CD14-positive monocyte (primary cell): ENCODE data around the gene MRPS6. TPM values are rescaled to one million over a fixed set of nuclear protein-coding genes. Genes with fewer than 3 reads are reported as not detected.

Source experiments
- DNase-seq, 3 donors: peaks; one replicate each; pipeline ENCODE4 v3.0.0-alpha.2; 2011 to 2022
- H2AFZ ChIP-seq: 2 replicates; pipeline ENCODE4 v1.6.0; 2012; ENCODE audit warnings: mild to moderate bottlenecking, low read depth, low read length, inconsistent platforms; ENCODE audit not compliant: insufficient read depth, poor library complexity, severe bottlenecking
- H3K27ac ChIP-seq, 2 donors: 1 replicate in 1 of 2; 2 replicates in 1 of 2; pipeline ENCODE4 v1.5.1; 2012 to 2013; ENCODE audit warnings: low read length in 2 of 2, control low read depth in 1 of 2, inconsistent platforms in 1 of 2, low read depth in 1 of 2, mild to moderate bottlenecking in 1 of 2
- H3K27me3 ChIP-seq, 2 donors: one replicate each; pipeline versions ENCODE4 v1.6.0 to v1.6.1; 2011 to 2013; ENCODE audit warnings: low read length in 2 of 2; ENCODE audit not compliant: control insufficient read depth in 2 of 2, insufficient read depth in 2 of 2
- H3K36me3 ChIP-seq, 2 donors: replicated peaks in 1 of 2; 1 replicate in 1 of 2; 2 replicates in 1 of 2; pipeline versions ENCODE4 v1.5.1 to v1.6.1; 2012 to 2013; ENCODE audit warnings: low read length in 2 of 2, control low read depth in 1 of 2, inconsistent platforms in 1 of 2, mild to moderate bottlenecking in 1 of 2; ENCODE audit not compliant: insufficient read depth in 2 of 2, control insufficient read depth in 1 of 2
- H3K4me1 ChIP-seq, 2 donors: 1 replicate in 1 of 2; 2 replicates in 1 of 2; pipeline versions ENCODE4 v1.5.1 to v1.6.1; 2012 to 2013; ENCODE audit warnings: low read length in 2 of 2, control low read depth in 1 of 2, inconsistent platforms in 1 of 2, mild to moderate bottlenecking in 1 of 2, moderate library complexity in 1 of 2; ENCODE audit not compliant: insufficient read depth in 2 of 2, control insufficient read depth in 1 of 2
- H3K4me2 ChIP-seq: replicated peaks from 2 replicates; pipeline ENCODE3; 2012; ENCODE audit warnings: low read length, moderate library complexity, mild to moderate bottlenecking; ENCODE audit not compliant: poor library complexity, severe bottlenecking; ENCODE audit errors: extremely low read depth
- H3K4me3 ChIP-seq, 3 experiments: fragments of 200-600 bp in 1 of 3; sonication (generic) in 1 of 3; replicated peaks in 1 of 3; 1 replicate in 2 of 3; 2 replicates in 1 of 3; pipeline ENCODE4 v1.5.1; 2011 to 2013; ENCODE audit warnings: low read length in 3 of 3, mild to moderate bottlenecking in 3 of 3, control low read depth in 2 of 3, low read depth in 2 of 3, inconsistent platforms in 1 of 3, moderate library complexity in 1 of 3
- H3K79me2 ChIP-seq: 2 replicates; pipeline ENCODE4 v1.6.0; 2012; ENCODE audit warnings: mild to moderate bottlenecking, control low read depth, inconsistent platforms, low read length, moderate library complexity; ENCODE audit not compliant: insufficient read depth
- H3K9ac ChIP-seq: 2 replicates; pipeline ENCODE4 v1.6.0; 2017; ENCODE audit warnings: low read length, mild to moderate bottlenecking; ENCODE audit not compliant: insufficient read depth, poor library complexity, severe bottlenecking
- H3K9me3 ChIP-seq, 2 donors: replicated peaks in 1 of 2; 1 replicate in 1 of 2; 2 replicates in 1 of 2; pipeline versions ENCODE4 v1.5.1 to v1.6.1; 2012 to 2013; ENCODE audit warnings: low read length in 2 of 2, control low read depth in 1 of 2; ENCODE audit not compliant: control insufficient read depth in 1 of 2, insufficient read depth in 1 of 2
- H4K20me1 ChIP-seq: 2 replicates; pipeline ENCODE4 v1.6.0; 2012; ENCODE audit warnings: mild to moderate bottlenecking, low read length, control low read depth, moderate library complexity; ENCODE audit not compliant: insufficient read depth
- H3K27ac Mint-ChIP-seq, 7 donors: one replicate each; pipeline ENCODE4 v1.8.0; 2020; ENCODE audit warnings: mild to moderate bottlenecking in 7 of 7, mixed read lengths in 7 of 7, moderate library complexity in 6 of 7, inconsistent platforms in 2 of 7
- H3K27me3 Mint-ChIP-seq, 3 donors: one replicate each; pipeline ENCODE4 v1.8.0; 2021 to 2022; ENCODE audit warnings: low read depth in 3 of 3, mild to moderate bottlenecking in 3 of 3, mixed read lengths in 3 of 3, moderate library complexity in 3 of 3, inconsistent platforms in 1 of 3
- H3K36me3 Mint-ChIP-seq, 2 donors: one replicate each; pipeline ENCODE4 v1.8.0; 2020; ENCODE audit warnings: mixed read lengths in 2 of 2, inconsistent platforms in 1 of 2, mild to moderate bottlenecking in 1 of 2
- H3K4me1 Mint-ChIP-seq: one replicate; pipeline ENCODE4 v1.8.0; 2020; ENCODE audit warnings: mild to moderate bottlenecking, mixed read lengths
- H3K4me3 Mint-ChIP-seq, 2 donors: one replicate each; pipeline ENCODE4 v1.8.0; 2020; ENCODE audit warnings: mild to moderate bottlenecking in 2 of 2, mixed read lengths in 2 of 2, moderate library complexity in 1 of 2
- H3K9me3 Mint-ChIP-seq, 7 donors: one replicate each; pipeline ENCODE4 v1.8.0; 2020 to 2022; ENCODE audit warnings: mixed read lengths in 7 of 7, mild to moderate bottlenecking in 6 of 7, moderate library complexity in 6 of 7, inconsistent platforms in 2 of 7
- WGBS: methylation state at CpG from one replicate; pipeline ENCODE4 v1.1.5; 2013; ENCODE audit warnings: missing lambda C conversion rate; ENCODE audit not compliant: insufficient coverage; 5-methylcytosine and 5-hydroxymethylcytosine counted together
- intact Hi-C, 2 donors: fragments of 100-400 bp; cut with micrococcal nuclease; formaldehyde crosslinking; loops; one replicate each; pipeline versions ENCODE4 v1.15.0 to v1.15.1; 2023
- polyA plus RNA-seq, 3 donors: library from polyadenylated mRNA; depleted of rRNA in 1 of 3; unstranded in 2 of 3; stranded (reverse) in 1 of 3; fragments of 300-500 nt in 2 of 3; fragments of >200 nt in 1 of 3; fragmentation: Illumina TruSeq in 2 of 3; gene quantifications; 1 replicate in 2 of 3; 2 replicates in 1 of 3; pipeline ENCODE4 v1.2.3, GENCODE V29; 2012 to 2021
- TF ChIP-seq, protein P1 (sequence below): fragments of 200-600 bp; IDR thresholded peaks from one replicate; pipeline ENCODE4 v1.8.0; 2022; ENCODE audit warnings: antibody characterized with exemption, mild to moderate bottlenecking

Gene MRPS6
- polyA plus RNA-seq, 3 donors = 29.8 to 124 (median 101) TPM

- no peaks in the 10 kb centered on the region for H3K36me3 ChIP-seq
- no peaks in the 10 kb centered on the region for H4K20me1 ChIP-seq
- TF ChIP-seq, protein P1, sequence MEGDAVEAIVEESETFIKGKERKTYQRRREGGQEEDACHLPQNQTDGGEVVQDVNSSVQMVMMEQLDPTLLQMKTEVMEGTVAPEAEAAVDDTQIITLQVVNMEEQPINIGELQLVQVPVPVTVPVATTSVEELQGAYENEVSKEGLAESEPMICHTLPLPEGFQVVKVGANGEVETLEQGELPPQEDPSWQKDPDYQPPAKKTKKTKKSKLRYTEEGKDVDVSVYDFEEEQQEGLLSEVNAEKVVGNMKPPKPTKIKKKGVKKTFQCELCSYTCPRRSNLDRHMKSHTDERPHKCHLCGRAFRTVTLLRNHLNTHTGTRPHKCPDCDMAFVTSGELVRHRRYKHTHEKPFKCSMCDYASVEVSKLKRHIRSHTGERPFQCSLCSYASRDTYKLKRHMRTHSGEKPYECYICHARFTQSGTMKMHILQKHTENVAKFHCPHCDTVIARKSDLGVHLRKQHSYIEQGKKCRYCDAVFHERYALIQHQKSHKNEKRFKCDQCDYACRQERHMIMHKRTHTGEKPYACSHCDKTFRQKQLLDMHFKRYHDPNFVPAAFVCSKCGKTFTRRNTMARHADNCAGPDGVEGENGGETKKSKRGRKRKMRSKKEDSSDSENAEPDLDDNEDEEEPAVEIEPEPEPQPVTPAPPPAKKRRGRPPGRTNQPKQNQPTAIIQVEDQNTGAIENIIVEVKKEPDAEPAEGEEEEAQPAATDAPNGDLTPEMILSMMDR = no peak
- H3K9me3 Mint-ChIP-seq = peaks cover 0 to 6% (median 2%) of the 10 kb centered on the region in 7 donors
- no peak overlapping the region for H3K4me3 Mint-ChIP-seq
- no peaks in the 10 kb centered on the region for H3K4me1 ChIP-seq
- no peak overlapping the region for H3K9ac ChIP-seq
- no peak overlapping the region for H3K27ac Mint-ChIP-seq
- no peaks in the 10 kb centered on the region for H3K36me3 Mint-ChIP-seq
- H3K4me3 ChIP-seq = no peak overlapping the region
- no peak overlapping the region for H3K27ac ChIP-seq
- H3K27me3 ChIP-seq = no peaks in the 10 kb centered on the region
- H3K9me3 ChIP-seq = no peaks in the 10 kb centered on the region
- 98% methylated on average over 7 of the region's 10 CpGs for WGBS
- H3K27me3 Mint-ChIP-seq = peaks cover 0 to 4% (median 3%) of the 10 kb centered on the region in 3 donors
- DNase-seq = no peak
- H3K4me2 ChIP-seq = no peak overlapping the region
- no peaks in the 10 kb centered on the region for H3K79me2 ChIP-seq
- peaks cover 4% of the 10 kb centered on the region for H3K4me1 Mint-ChIP-seq
- intact Hi-C loops = no loop called here
- H2AFZ ChIP-seq = no peak overlapping the region
Observed at GRCh38 chr21:34180826-34181359, 107.5 kb downstream of the MRPS6 start.

- H3K79me2 ChIP-seq = no peaks in the 10 kb centered on the region
- H2AFZ ChIP-seq = no peak overlapping the region
- Mint-ChIP-seq H3K36me3 (no peaks in the 10 kb centered on the region), H3K4me1 (peaks cover 4% of the 10 kb centered on the region), H3K27ac (no peak overlapping the region), H3K27me3 (peaks cover 0 to 4% (median 3%) of the 10 kb centered on the region in 3 donors), H3K4me3 (no peak overlapping the region), H3K9me3 (peaks cover 0 to 6% (median 2%) of the 10 kb centered on the region in 7 donors)
- no peaks in the 10 kb centered on the region for H3K27me3 ChIP-seq
- intact Hi-C loops = no loop called here
- H3K4me2 ChIP-seq = no peak overlapping the region
- no peaks in the 10 kb centered on the region for H3K9me3 ChIP-seq
- H3K4me3 ChIP-seq = no peak overlapping the region
- no peak overlapping the region for H3K9ac ChIP-seq
- TF ChIP-seq, protein P1 = no peak
- no peaks in the 10 kb centered on the region for H3K36me3 ChIP-seq
- WGBS = 99% methylated on average over 5 of the region's 8 CpGs
- no peak for DNase-seq
- no peaks in the 10 kb centered on the region for H3K4me1 ChIP-seq
- H4K20me1 ChIP-seq = no peaks in the 10 kb centered on the region
- H3K27ac ChIP-seq = no peak overlapping the region
Observed at GRCh38 chr21:34181431-34182039, 108.2 kb downstream of the MRPS6 start.
